ENCODE results near the gene PRLR. TPM values are rescaled to one million over a fixed set of nuclear protein-coding genes. Genes with fewer than 3 reads are reported as not detected.
"Not testable (repeated sequence)": the region's sequence is repeated elsewhere in the genome, so short reads cannot be mapped to it uniquely, and the experiment has no call there.

PRLR gene
- total and polyA plus RNA-seq, 10 donors = 0.02 to 0.82 (median 0.26) TPM

- TF ChIP-seq CTCF (IDR thresholded peaks at IDR 0.05 in 8 of 11, conservative IDR thresholded peaks at IDR 0.05 in 3 of 11) = no peak
- TF ChIP-seq POLR2A (IDR thresholded peaks at IDR 0.05) = no peak
- TF ChIP-seq POLR2AphosphoS5 (IDR thresholded peaks at IDR 0.05) = no peak
- Histone ChIP-seq H3K27me3 (replicated peaks in 1 of 7) (no peaks in the 10 kb centered on the region), H3K4me1 (peaks cover 5 to 27% (median 20%) of the 10 kb centered on the region in 6 donors), H3K4me3 (no peak overlapping the region), H3K9me3 (no peaks in the 10 kb centered on the region), H3K27ac (no peak overlapping the region), H3K36me3 (no peaks in the 10 kb centered on the region)
- intact Hi-C loops (cut with DNase I; ENCODE audit: low total_unique reads) = no loop called here
- no peak for DNase-seq
- 84 to 97% (median 88%) methylated on average over 3 of the region's 3 CpGs for WGBS, 5 donors
These were observed 32.9 kb downstream of the PRLR start for GRCh38 chr5:35197351-35197750.

DNA sequence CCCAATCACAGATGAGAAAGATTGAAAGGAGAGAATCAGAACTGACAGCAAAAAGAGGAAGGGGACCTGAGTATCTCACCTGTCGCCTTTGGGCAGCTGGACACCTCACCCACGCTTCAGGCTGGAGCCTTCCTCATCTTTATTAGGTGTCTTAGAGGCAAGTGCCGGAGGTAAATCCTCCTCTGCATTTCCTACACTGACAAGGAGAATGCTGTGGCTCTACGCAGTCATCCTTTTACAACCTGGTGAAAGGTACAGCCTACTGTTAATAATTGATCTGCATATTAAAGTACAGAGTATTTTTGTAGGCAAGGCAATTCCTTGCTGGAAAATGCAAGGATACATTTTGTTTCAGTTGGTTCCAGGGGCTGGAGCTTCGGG is 34.8 kb downstream of the PRLR start:
- no peaks in the 10 kb centered on the region for H3K27me3 ChIP-seq (replicated peaks in 1 of 7)
- no peak overlapping the region for H3K4me3 ChIP-seq
- H3K27ac ChIP-seq = peak overlapping the region in 5 of 8 donors; percentile 60 to 75 (median 73)
- no peaks in the 10 kb centered on the region for H3K9me3 ChIP-seq
- 81 to 87% (median 84%) methylated on average over 5 of the region's 5 CpGs for whole genome bisulfite sequencing, 5 donors
- H3K36me3 ChIP-seq = no peaks in the 10 kb centered on the region
- no peak for DNase-seq
- intact Hi-C loops (cut with DNase I; ENCODE audit: low total_unique reads) = no loop called here
- TF ChIP-seq POLR2A (IDR thresholded peaks at IDR 0.05) = no peak
- no peak for TF ChIP-seq CTCF (IDR thresholded peaks at IDR 0.05 in 8 of 11, conservative IDR thresholded peaks at IDR 0.05 in 3 of 11)
- no peak for TF ChIP-seq POLR2AphosphoS5 (IDR thresholded peaks at IDR 0.05)
- H3K4me1 ChIP-seq = peaks cover 5 to 27% (median 20%) of the 10 kb centered on the region in 6 donors

DNA sequence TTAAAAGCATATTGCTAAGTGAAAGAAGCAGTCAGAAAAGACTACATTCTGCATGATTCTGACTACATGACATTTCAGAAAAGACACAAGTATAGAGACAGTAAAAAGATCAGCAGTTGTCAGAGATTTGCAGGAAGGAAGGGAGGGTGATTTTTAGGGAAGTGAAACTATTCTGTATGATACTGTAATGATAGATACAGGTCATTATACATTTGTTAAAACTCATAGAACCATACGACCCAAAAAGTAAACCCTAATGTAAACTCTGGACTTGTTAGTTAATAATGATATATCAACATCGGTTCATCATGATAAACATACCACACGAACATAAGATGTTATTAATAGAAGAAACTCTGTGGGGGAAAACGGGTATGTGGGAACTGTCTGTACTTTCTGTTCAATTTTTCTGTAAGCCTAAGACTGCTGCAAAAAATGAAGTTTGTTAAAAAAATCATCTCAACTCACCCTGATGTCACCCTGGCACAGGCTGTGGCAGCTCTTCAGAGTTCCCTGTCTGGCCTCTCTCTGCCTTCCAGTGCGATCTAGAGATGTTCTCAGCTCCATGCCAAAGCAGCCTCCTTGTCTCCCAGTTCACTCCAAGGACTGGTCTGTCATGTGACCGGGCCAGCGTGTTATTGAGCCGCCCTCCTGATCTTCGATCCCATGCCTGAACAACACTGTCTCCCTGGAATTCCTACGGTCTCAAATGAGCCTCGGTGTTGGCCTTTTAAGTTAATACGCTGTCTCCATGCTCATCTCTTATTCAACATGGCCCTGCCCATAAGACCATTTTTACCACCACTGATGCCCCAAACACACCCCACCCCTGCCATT is 35.4 kb downstream of the PRLR start:
- peak overlapping the region in 7 of 8 donors; percentile 22 to 75 (median 64) for H3K27ac ChIP-seq
- peaks cover 5 to 27% (median 20%) of the 10 kb centered on the region in 6 donors for H3K4me1 ChIP-seq
- no peak for TF ChIP-seq CTCF (IDR thresholded peaks at IDR 0.05 in 8 of 11, conservative IDR thresholded peaks at IDR 0.05 in 3 of 11)
- TF ChIP-seq POLR2A (IDR thresholded peaks at IDR 0.05) = no peak
- no peak for TF ChIP-seq POLR2AphosphoS5 (IDR thresholded peaks at IDR 0.05)
- intact Hi-C loops (cut with DNase I; ENCODE audit: low total_unique reads) = no loop called here
- H3K9me3 ChIP-seq = no peaks in the 10 kb centered on the region
- 70 to 77% (median 71%) methylated on average over 12 of the region's 12 CpGs for whole genome bisulfite sequencing, 5 donors
- H3K4me3 ChIP-seq = peak overlapping the region in 1 of 8 donors; percentile 25
- H3K27me3 ChIP-seq (replicated peaks in 1 of 7) = no peaks in the 10 kb centered on the region
- no peaks in the 10 kb centered on the region for H3K36me3 ChIP-seq
- DNase-seq = no peak

DNA sequence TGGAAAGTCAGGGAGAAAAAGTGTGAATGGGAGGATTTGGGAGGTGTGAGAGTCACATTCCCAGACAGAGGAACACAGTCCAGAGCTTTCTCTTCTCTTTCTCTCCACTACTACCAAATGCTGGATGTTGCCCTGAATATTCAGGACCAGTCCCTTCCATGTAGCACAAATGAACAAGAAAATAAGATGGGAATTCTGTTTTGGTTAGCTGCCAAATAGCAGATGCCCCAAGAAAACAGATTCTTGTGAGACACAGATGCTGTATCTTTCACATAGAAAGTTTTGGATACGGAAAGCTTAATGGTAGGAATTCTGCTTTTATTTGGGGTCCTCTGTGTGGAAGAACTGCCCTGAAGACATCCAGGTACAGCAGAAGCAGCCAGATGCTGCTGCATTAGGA is 37.8 kb downstream of the PRLR start:
- Histone ChIP-seq H3K36me3 (no peaks in the 10 kb centered on the region), H3K27me3 (replicated peaks in 1 of 7) (no peaks in the 10 kb centered on the region), H3K27ac (no peak overlapping the region), H3K4me1 (peaks cover 5 to 21% (median 17%) of the 10 kb centered on the region in 6 donors), H3K9me3 (no peaks in the 10 kb centered on the region), H3K4me3 (no peak overlapping the region)
- intact Hi-C loops (cut with DNase I; ENCODE audit: low total_unique reads) = no loop called here
- DNase-seq = no peak
- TF ChIP-seq POLR2AphosphoS5 (IDR thresholded peaks at IDR 0.05) (no peak), CTCF (IDR thresholded peaks at IDR 0.05 in 8 of 11, conservative IDR thresholded peaks at IDR 0.05 in 3 of 11) (no peak), POLR2A (IDR thresholded peaks at IDR 0.05) (no peak)
- WGBS, 5 donors = 94 to 100% (median 95%) methylated on average over 1 of the region's 1 CpG

DNA sequence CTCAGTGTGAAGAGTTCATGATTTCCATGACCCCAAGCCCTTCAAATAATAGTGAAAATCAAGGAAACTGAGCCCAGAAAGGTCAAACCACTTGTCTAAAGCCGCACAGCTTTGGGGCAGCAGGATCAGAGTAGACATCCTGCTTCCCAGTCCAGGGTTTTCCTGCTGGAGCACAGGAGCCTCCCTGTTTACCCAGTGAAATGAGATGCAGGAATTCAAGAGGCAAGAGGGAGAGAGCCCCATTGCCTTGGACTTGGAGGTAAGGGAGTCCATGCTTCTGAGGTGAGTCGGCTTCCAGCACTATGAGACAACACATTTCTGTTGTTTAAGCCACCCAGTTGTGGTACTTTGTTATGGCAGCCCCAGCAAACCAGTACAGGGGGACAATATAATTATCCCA is 40.5 kb downstream of the PRLR start:
- peaks cover 5 to 13% (median 10%) of the 10 kb centered on the region in 6 donors for H3K4me1 ChIP-seq
- intact Hi-C loops (cut with DNase I; ENCODE audit: low total_unique reads) = loop anchor here (10.0 kb wide), 1 partner anchor 95 kb away; no protein-coding TSS in a partner anchor
- not testable (repeated sequence) for H3K27ac ChIP-seq; H3K27me3 ChIP-seq (replicated peaks in 1 of 7); DNase-seq; H3K36me3 ChIP-seq; H3K4me3 ChIP-seq; H3K9me3 ChIP-seq
- 80 to 82% (median 81%) methylated on average over 2 of the region's 2 CpGs for WGBS, 5 donors
